Measurements from ENCODE around the gene RAMP3. TPM values are rescaled to one million over a fixed set of nuclear protein-coding genes. Genes with fewer than 3 reads are reported as not detected.

RAMP3 gene
- total RNA-seq, 1 donor from 2014 or later = not detected

- Mint-ChIP-seq H3K4me3 (no peak overlapping the region), H3K9me3 (no peaks in the 10 kb centered on the region), H3K27me3 (peaks cover 37% of the 10 kb centered on the region), H3K36me3 (ENCODE audit: low read depth) (no peaks in the 10 kb centered on the region), H3K4me1 (no peaks in the 10 kb centered on the region), H3K27ac (no peak overlapping the region)
- intact Hi-C loops (cut with micrococcal nuclease) = no loop called here
- DNase-seq = peak; percentile 65
These were observed 67.2 kb downstream of the RAMP3 start for GRCh38 chr7:45224832-45225231.

DNA sequence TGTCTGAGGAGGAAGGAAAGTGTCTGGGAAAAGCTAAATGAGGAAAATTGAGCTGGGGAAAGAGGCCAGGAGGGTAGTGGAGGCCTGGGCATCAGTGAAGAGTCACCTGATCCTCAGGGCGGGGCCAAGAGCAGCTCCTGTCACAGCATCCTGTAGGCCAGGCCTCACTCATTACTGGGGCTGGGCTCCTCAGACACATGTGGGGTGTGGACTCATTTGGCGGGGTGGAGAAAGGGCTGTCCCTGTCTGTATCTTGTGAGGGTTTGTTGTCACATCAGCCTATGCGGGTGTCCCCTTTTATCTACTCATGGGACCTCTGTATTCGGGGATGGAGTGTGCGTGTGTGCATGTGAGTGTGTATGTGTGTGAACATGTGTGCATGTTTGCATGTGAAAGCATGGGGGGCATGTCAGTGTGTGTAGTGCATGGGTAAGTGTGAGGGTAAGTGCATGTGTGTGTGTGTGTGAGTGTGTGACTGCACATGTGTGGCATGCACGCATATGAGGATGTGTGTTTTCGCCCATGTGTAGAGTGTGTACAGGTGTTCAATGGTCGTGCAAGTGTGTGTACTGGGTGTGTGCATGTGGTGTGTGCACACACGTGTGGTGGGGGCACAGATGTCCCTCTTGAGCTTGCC, 67.8 kb downstream of the RAMP3 start:
- intact Hi-C loops (cut with micrococcal nuclease) = no loop called here
- no peaks in the 10 kb centered on the region for H3K36me3 Mint-ChIP-seq (ENCODE audit: low read depth)
- no peaks in the 10 kb centered on the region for H3K4me1 Mint-ChIP-seq
- no peak overlapping the region for H3K27ac Mint-ChIP-seq
- no peak for DNase-seq
- H3K4me3 Mint-ChIP-seq = no peak overlapping the region
- H3K27me3 Mint-ChIP-seq = peaks cover 36% of the 10 kb centered on the region
- H3K9me3 Mint-ChIP-seq = no peaks in the 10 kb centered on the region

- peaks cover 38% of the 10 kb centered on the region for H3K27me3 Mint-ChIP-seq
- H3K4me3 Mint-ChIP-seq = no peak overlapping the region
- H3K9me3 Mint-ChIP-seq = no peaks in the 10 kb centered on the region
These were observed 68.4 kb downstream of the RAMP3 start for GRCh38 chr7:45225948-45226335.

DNA sequence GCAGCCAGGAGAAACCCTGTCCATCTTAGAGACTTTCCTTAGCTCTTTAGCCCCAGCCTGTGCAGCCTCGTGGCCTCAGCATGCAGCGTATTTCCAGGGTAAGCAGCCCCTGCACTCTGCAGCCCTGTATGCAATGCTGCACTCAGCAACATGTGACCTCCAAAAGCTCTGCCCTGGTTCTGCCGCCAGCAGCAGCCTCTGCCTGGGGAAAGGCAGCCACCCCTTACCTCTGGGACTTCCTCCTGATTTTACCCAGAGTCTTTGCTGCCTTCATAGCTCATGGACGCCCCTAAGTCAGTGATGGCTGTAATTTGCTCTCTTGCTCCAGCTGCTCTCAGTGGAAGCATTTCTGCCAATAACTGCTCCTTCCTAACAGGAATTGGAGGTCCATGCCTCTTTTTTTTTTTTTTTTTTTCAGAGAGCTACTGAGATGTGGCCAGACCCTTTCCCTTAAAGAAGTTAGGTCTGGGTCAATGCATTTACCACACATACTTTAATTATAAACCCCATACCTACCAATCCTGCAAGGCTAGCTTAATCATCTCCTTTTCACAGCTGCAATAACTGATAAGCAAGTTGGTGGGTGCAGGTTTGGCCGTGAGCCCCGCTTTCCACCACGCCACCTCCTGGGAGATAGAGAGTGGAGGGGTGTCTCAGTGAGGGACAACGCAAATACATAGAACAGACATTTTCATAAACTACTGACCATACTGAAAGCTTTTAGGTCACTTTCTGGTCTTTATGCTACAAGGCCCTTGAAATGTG, 71.7 kb downstream of the RAMP3 start:
- Mint-ChIP-seq H3K27ac (no peak overlapping the region), H3K4me3 (no peak overlapping the region), H3K27me3 (peaks cover 40% of the 10 kb centered on the region), H3K9me3 (no peaks in the 10 kb centered on the region), H3K36me3 (ENCODE audit: low read depth) (no peaks in the 10 kb centered on the region), H3K4me1 (peaks cover 2% of the 10 kb centered on the region)
- intact Hi-C loops (cut with micrococcal nuclease) = no loop called here
- DNase-seq = no peak

More at GRCh38 chr7:45225948-45226335, 68.4 kb downstream of the RAMP3 start:
- no peaks in the 10 kb centered on the region for H3K36me3 Mint-ChIP-seq (ENCODE audit: low read depth)
- intact Hi-C loops (cut with micrococcal nuclease) = no loop called here
- H3K27ac Mint-ChIP-seq = no peak overlapping the region
- no peaks in the 10 kb centered on the region for H3K4me1 Mint-ChIP-seq
- DNase-seq = no peak

DNA sequence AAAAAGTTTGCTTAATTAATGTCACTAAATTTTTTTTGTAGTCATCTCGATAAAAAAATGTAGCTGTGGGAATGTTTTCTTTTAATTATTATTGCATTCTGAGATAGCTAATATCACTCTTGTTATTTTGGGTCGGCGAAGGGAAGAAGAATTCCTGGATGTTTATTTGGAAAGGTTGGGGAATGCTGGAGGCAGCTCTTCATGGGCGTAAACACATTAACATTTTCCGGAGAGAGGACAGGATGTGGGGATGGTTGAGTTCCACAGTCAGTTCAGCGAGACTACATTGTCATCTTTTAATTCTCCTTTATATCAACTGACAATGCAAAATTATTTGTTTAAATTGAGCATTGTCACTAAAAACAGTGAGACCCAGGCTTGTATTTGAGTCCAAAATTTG, 72.5 kb downstream of the RAMP3 start:
- DNase-seq = no peak
- no peaks in the 10 kb centered on the region for H3K9me3 Mint-ChIP-seq
- H3K27me3 Mint-ChIP-seq = peaks cover 44% of the 10 kb centered on the region
- H3K4me1 Mint-ChIP-seq = peaks cover 2% of the 10 kb centered on the region
- H3K36me3 Mint-ChIP-seq (ENCODE audit: low read depth) = no peaks in the 10 kb centered on the region
- intact Hi-C loops (cut with micrococcal nuclease) = no loop called here
- no peak overlapping the region for H3K4me3 Mint-ChIP-seq
- H3K27ac Mint-ChIP-seq = no peak overlapping the region

DNA sequence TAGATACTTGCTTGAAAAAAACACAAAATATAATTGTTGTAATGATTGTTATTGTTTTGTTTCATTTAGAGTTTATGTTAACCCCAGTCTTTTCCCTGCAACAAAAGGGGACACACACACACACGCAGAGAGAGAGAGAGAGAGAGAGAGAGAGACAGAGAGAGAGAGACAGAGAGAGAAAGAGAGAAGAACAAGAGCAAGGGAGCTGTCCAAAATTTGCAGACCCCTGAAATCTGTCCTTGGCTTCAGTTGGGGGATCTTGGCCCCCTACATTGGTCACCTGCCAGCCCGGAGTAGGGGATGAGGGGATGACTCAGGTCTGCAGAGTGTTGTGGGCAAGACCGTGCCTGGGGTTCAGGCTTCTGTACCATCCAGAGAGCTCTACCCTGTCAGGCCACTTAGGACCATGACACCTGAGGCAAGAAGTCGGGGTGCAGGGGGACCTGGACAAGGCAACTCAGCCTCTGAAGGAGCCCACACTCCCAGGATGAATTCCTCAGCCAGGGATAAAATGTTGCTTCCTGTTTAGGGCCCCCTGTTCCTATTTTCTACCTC, 73.1 kb downstream of the RAMP3 start:
- no peaks in the 10 kb centered on the region for H3K9me3 Mint-ChIP-seq
- DNase-seq = no peak
- peaks cover 2% of the 10 kb centered on the region for H3K4me1 Mint-ChIP-seq
- no peaks in the 10 kb centered on the region for H3K36me3 Mint-ChIP-seq (ENCODE audit: low read depth)
- no peak overlapping the region for H3K4me3 Mint-ChIP-seq
- peaks cover 45% of the 10 kb centered on the region for H3K27me3 Mint-ChIP-seq
- intact Hi-C loops (cut with micrococcal nuclease) = no loop called here
- H3K27ac Mint-ChIP-seq = no peak overlapping the region

DNA sequence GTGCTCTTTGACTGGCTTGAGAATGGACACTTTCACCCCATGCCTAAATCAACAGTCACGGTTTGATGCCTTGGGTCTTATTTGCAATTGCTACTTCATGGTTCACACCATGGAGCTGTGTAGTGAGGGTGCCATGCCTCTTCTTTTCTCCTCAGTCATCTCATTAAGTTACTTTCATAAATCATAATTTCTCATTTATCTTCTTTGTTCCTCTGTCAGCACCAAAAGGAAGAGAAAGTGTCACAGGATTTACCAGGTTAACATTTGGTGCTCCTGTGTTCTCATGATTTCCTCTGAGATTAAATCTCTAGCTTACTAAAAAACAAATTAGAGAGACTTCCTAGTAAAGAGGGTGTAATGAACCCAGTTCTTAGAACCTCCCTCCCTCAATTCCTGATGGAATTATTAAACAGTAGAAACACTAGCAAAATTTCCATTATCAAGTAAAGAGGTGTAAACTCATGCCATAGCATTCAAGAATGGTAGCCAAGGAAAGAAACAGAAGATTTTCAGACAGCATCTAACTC, 75.7 kb downstream of the RAMP3 start:
- Mint-ChIP-seq H3K27me3 (peaks cover 55% of the 10 kb centered on the region), H3K36me3 (ENCODE audit: low read depth) (no peaks in the 10 kb centered on the region)

More for the DNA sequence above, 75.7 kb downstream of the RAMP3 start:
- DNase-seq = no peak
- Mint-ChIP-seq H3K9me3 (no peaks in the 10 kb centered on the region), H3K4me1 (peaks cover 2% of the 10 kb centered on the region), H3K4me3 (no peak overlapping the region), H3K27ac (no peak overlapping the region)
- intact Hi-C loops (cut with micrococcal nuclease) = no loop called here

Other genes starting within 250 kb of the RAMP3 start
- 283 and 290 TPM in 2 replicates for gene MYO1G, start 178.8 kb upstream of the RAMP3 start, total RNA-seq
- gene CCM2, start 157.6 kb upstream of the RAMP3 start, total RNA-seq = 59.2 and 63.1 TPM in 2 replicates
- gene NACAD, start 68.8 kb upstream of the RAMP3 start, total RNA-seq = 0.09 and 0.31 TPM in 2 replicates
- 192 and 198 TPM in 2 replicates for gene TBRG4, start 46.1 kb upstream of the RAMP3 start, total RNA-seq